Measurements from ENCODE around the gene AKT2.

DNA sequence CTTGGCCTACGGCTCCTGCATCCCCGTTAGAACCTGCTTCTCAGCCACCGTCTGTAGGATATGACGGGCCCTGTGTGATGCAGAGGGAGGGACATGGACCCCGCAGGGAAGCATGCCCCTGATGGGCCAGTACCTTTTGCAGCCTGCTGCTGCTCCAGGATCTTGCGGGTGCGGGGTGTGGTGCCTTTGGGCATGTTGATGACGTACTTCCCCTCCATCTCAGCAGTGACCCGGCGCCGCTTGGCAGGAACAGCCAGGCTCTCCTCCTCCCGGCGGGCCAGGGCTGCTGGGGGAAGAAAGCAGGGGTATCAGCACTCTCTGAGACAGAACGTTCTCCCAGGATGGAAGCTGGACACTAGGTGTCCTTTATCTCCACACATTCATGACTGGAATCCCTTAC is 41.1 kb upstream of the AKT2 start:
- TF ChIP-seq, protein P1, sequence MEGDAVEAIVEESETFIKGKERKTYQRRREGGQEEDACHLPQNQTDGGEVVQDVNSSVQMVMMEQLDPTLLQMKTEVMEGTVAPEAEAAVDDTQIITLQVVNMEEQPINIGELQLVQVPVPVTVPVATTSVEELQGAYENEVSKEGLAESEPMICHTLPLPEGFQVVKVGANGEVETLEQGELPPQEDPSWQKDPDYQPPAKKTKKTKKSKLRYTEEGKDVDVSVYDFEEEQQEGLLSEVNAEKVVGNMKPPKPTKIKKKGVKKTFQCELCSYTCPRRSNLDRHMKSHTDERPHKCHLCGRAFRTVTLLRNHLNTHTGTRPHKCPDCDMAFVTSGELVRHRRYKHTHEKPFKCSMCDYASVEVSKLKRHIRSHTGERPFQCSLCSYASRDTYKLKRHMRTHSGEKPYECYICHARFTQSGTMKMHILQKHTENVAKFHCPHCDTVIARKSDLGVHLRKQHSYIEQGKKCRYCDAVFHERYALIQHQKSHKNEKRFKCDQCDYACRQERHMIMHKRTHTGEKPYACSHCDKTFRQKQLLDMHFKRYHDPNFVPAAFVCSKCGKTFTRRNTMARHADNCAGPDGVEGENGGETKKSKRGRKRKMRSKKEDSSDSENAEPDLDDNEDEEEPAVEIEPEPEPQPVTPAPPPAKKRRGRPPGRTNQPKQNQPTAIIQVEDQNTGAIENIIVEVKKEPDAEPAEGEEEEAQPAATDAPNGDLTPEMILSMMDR (IDR thresholded peaks at IDR 0.05; ENCODE audit: poor library complexity, severe bottlenecking): no peak
- TF ChIP-seq, protein P2, sequence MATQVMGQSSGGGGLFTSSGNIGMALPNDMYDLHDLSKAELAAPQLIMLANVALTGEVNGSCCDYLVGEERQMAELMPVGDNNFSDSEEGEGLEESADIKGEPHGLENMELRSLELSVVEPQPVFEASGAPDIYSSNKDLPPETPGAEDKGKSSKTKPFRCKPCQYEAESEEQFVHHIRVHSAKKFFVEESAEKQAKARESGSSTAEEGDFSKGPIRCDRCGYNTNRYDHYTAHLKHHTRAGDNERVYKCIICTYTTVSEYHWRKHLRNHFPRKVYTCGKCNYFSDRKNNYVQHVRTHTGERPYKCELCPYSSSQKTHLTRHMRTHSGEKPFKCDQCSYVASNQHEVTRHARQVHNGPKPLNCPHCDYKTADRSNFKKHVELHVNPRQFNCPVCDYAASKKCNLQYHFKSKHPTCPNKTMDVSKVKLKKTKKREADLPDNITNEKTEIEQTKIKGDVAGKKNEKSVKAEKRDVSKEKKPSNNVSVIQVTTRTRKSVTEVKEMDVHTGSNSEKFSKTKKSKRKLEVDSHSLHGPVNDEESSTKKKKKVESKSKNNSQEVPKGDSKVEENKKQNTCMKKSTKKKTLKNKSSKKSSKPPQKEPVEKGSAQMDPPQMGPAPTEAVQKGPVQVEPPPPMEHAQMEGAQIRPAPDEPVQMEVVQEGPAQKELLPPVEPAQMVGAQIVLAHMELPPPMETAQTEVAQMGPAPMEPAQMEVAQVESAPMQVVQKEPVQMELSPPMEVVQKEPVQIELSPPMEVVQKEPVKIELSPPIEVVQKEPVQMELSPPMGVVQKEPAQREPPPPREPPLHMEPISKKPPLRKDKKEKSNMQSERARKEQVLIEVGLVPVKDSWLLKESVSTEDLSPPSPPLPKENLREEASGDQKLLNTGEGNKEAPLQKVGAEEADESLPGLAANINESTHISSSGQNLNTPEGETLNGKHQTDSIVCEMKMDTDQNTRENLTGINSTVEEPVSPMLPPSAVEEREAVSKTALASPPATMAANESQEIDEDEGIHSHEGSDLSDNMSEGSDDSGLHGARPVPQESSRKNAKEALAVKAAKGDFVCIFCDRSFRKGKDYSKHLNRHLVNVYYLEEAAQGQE (IDR thresholded peaks at IDR 0.05; ENCODE audit: borderline replicate concordance): no peak
- TF ChIP-seq POLR2AphosphoS5 (IDR thresholded peaks at IDR 0.05): no peak
- TF ChIP-seq EZH2 (IDR thresholded peaks at IDR 0.05; ENCODE audit: borderline replicate concordance, insufficient read depth, low read length, poor library complexity, severe bottlenecking): no peak
- no peak for TF ChIP-seq TAF1 (IDR thresholded peaks at IDR 0.05; ENCODE audit: low read depth)

Data from neural cell (in vitro differentiated cells).